HG02938 (cell line): ENCODE results near the gene RPL37.
A peak's percentile ranks its signal among the peaks of the same experiment; 100 is the strongest.
"Not testable (repeated sequence)": the region's sequence is repeated elsewhere in the genome, so short reads cannot be mapped to it uniquely, and the experiment has no call there.

ENCODE experiments used
- ATAC-seq: cut with Tn5 transposase; IDR thresholded peaks from one replicate; pipeline ENCODE4 v1.9.1; 2021; ENCODE audit warnings: mild to moderate bottlenecking, moderate library complexity; ENCODE audit not compliant: unreplicated experiment

The RPL37 gene

GRCh38 chr5:40834849-40835787 is at the start of gene RPL37:
Gene RPL37, minus strand, starts transcription at chr5:40835222. Its CDS starts 37 bp downstream, at chr5:40835185.
- peak; percentile 96 for ATAC-seq

- not testable (repeated sequence) for ATAC-seq
These were observed 48.0 kb upstream of the RPL37 start for GRCh38 chr5:40883051-40883450.

- ATAC-seq = no peak
These were observed 47.3 kb upstream of the RPL37 start for GRCh38 chr5:40882291-40882690.

- ATAC-seq = no peak
These were observed 44.3 kb upstream of the RPL37 start for GRCh38 chr5:40879163-40879942.

- ATAC-seq = no peak
These were observed 42.5 kb upstream of the RPL37 start for GRCh38 chr5:40877371-40877988.

- no peak for ATAC-seq
These were observed 40.9 kb upstream of the RPL37 start for GRCh38 chr5:40875958-40876357.

GRCh38 chr5:40873286-40873880 is 38.4 kb upstream of the RPL37 start:
- ATAC-seq = no peak

GRCh38 chr5:40872253-40872652 is 37.2 kb upstream of the RPL37 start:
- not testable (repeated sequence) for ATAC-seq

- no peak for ATAC-seq
These were observed 36.2 kb upstream of the RPL37 start for GRCh38 chr5:40871177-40871576.

GRCh38 chr5:40869384-40869783 is 34.4 kb upstream of the RPL37 start:
- ATAC-seq = no peak

- ATAC-seq = no peak
These were observed 31.8 kb upstream of the RPL37 start for GRCh38 chr5:40866844-40867243.

- ATAC-seq = not testable (repeated sequence)
These were observed 30.0 kb upstream of the RPL37 start for GRCh38 chr5:40865004-40865403.

GRCh38 chr5:40860711-40861110 is 25.7 kb upstream of the RPL37 start:
- ATAC-seq = no peak

- ATAC-seq = no peak
These were observed 18.7 kb upstream of the RPL37 start for GRCh38 chr5:40853632-40854192.

GRCh38 chr5:40847525-40847924 is 12.5 kb upstream of the RPL37 start:
- ATAC-seq = no peak

GRCh38 chr5:40846371-40846770 is 11.3 kb upstream of the RPL37 start:
- no peak for ATAC-seq

- no peak for ATAC-seq
These were observed 9.5 kb upstream of the RPL37 start for GRCh38 chr5:40844565-40844964.

GRCh38 chr5:40842351-40842750 is 7.3 kb upstream of the RPL37 start:
- no peak for ATAC-seq

GRCh38 chr5:40841068-40841805 is 6.2 kb upstream of the RPL37 start, which contains the start of gene CARD6:
Gene CARD6, plus strand, starts transcription at chr5:40841367. Its CDS starts 16 bp downstream, at chr5:40841383.
- peak; percentile 47 for ATAC-seq

GRCh38 chr5:40838086-40838485 is 3.1 kb upstream of the RPL37 start:
- ATAC-seq = no peak
